SK-N-SH (cell line): ENCODE measurements around the gene ABCA10. TPM values are rescaled to one million over a fixed set of nuclear protein-coding genes. Genes with fewer than 3 reads are reported as not detected.

ENCODE experiments used
- CTCF ChIA-PET: fragments of 300-600, 350-600 bp; formaldehyde crosslinking; extraction: SDS; loops from one replicate; lab custom pipeline; 2021; lab: Yijun Ruan, JAX
- POLR2A ChIA-PET: fragments of 350-600 bp; sonication (Branson Sonifier 250); formaldehyde crosslinking; extraction: SDS; loops from one replicate; lab custom pipeline; 2020; ENCODE audit warnings: antibody characterized with exemption, inconsistent platforms; lab: Yijun Ruan, JAX
- DNase-seq: peaks from one replicate; pipeline ENCODE4 v3.0.0; 2012
- H2AFZ ChIP-seq: fragments of 200-600 bp; sonication (generic); 2 replicates; pipeline ENCODE4 v1.8.1; 2016; ENCODE audit warnings: antibody characterized with exemption, mild to moderate bottlenecking, low read depth
- H3F3A ChIP-seq: fragments of 200-600 bp; sonication (generic); replicated peaks from 2 replicates; pipeline ENCODE3; 2016; ENCODE audit warnings: antibody characterized with exemption, mild to moderate bottlenecking; ENCODE audit not compliant: insufficient read depth
- H3K27ac ChIP-seq, 2 experiments: fragments of 200-500 bp in 1 of 2; fragments of 200-600 bp in 1 of 2; sonication (Bioruptor generic) in 1 of 2; sonication (generic), shearing (Covaris generic) in 1 of 2; 2 replicates each; pipeline versions ENCODE4 v1.5.1 to v1.6.1; 2014 to 2016; ENCODE audit warnings: low read depth in 2 of 2, inconsistent platforms in 1 of 2, low read length in 1 of 2, mild to moderate bottlenecking in 1 of 2, mixed read lengths in 1 of 2
- H3K27me3 ChIP-seq: fragments of 200-600 bp; sonication (generic), shearing (Covaris generic); 2 replicates; pipeline ENCODE4 v1.6.1; 2016; ENCODE audit warnings: mixed run types; ENCODE audit not compliant: insufficient read depth
- H3K36me3 ChIP-seq, 2 experiments: fragments of 200-500 bp in 1 of 2; fragments of 200-600 bp in 1 of 2; sonication (Bioruptor generic) in 1 of 2; sonication (generic) in 1 of 2; replicated peaks in 1 of 2; 2 replicates each; pipeline versions ENCODE3 to v1.5.1; 2014 to 2016; ENCODE audit warnings: low read length in 1 of 2, mild to moderate bottlenecking in 1 of 2; ENCODE audit not compliant: insufficient read depth in 2 of 2, control insufficient read depth in 1 of 2
- H3K4me1 ChIP-seq, 2 experiments: fragments of 200-500 bp in 1 of 2; fragments of 200-600 bp in 1 of 2; sonication (Bioruptor generic) in 1 of 2; sonication (generic), shearing (Covaris generic) in 1 of 2; 2 replicates each; pipeline versions ENCODE4 v1.5.1 to v1.6.1; 2014 to 2016; ENCODE audit warnings: low read depth in 1 of 2, low read length in 1 of 2, mixed run types in 1 of 2; ENCODE audit not compliant: insufficient read depth in 2 of 2, control insufficient read depth in 1 of 2
- H3K4me2 ChIP-seq: fragments of 200-600 bp; sonication (generic), shearing (Covaris generic); 2 replicates; pipeline ENCODE4 v1.6.1; 2017; ENCODE audit warnings: mixed run types
- H3K4me3 ChIP-seq, 2 experiments: fragments of 200-500 bp in 1 of 2; fragments of 200-600 bp in 1 of 2; sonication (Bioruptor generic) in 1 of 2; sonication (generic), shearing (Covaris generic) in 1 of 2; 2 replicates each; pipeline versions ENCODE4 v1.5.1 to v1.8.1; 2014 to 2016; ENCODE audit warnings: low read depth in 2 of 2, inconsistent platforms in 1 of 2, low read length in 1 of 2, mild to moderate bottlenecking in 1 of 2, mixed read lengths in 1 of 2, moderate library complexity in 1 of 2
- H3K79me2 ChIP-seq: fragments of 200-600 bp; sonication (generic); 2 replicates; pipeline ENCODE4 v1.8.1; 2017; ENCODE audit warnings: mild to moderate bottlenecking; ENCODE audit not compliant: insufficient read depth
- H3K9ac ChIP-seq: fragments of 200-600 bp; sonication (generic); 2 replicates; pipeline ENCODE4 v1.6.1; 2017; ENCODE audit warnings: mixed run types
- H3K9me2 ChIP-seq: fragments of 200-600 bp; sonication (generic); 2 replicates; pipeline ENCODE4 v1.6.1; 2017; ENCODE audit warnings: mixed run types
- H3K9me3 ChIP-seq: fragments of 200-600 bp; sonication (generic); 2 replicates; pipeline ENCODE4 v1.6.1; 2017; ENCODE audit warnings: mixed run types, mild to moderate bottlenecking, moderate library complexity
- H4K20me1 ChIP-seq: fragments of 200-600 bp; sonication (generic); 2 replicates; pipeline ENCODE4 v1.6.1; 2017; ENCODE audit warnings: mild to moderate bottlenecking, mixed run types; ENCODE audit not compliant: insufficient read depth
- EZH2phosphoT487 ChIP-seq: fragments of 200-600 bp; sonication (generic); IDR thresholded peaks from 2 replicates; pipeline ENCODE4 v1.6.1; 2017; ENCODE audit warnings: low read depth, mixed run types, mild to moderate bottlenecking, antibody characterized with exemption, moderate library complexity, borderline replicate concordance
- FOSL2 ChIP-seq: IDR thresholded peaks from 2 replicates; pipeline ENCODE4 v1.4.0; 2012; ENCODE audit warnings: low read depth, mild to moderate bottlenecking, moderate library complexity, borderline replicate concordance
- FOXJ3 ChIP-seq: sonication (generic); formaldehyde crosslinking; IDR thresholded peaks from 2 replicates; pipeline ENCODE4 v1.5.1; 2020; ENCODE audit warnings: mild to moderate bottlenecking, missing genetic modification reagents
- GATA2 ChIP-seq: sonication (generic); formaldehyde crosslinking; IDR thresholded peaks from 2 replicates; pipeline ENCODE4 v1.5.0; 2020; ENCODE audit warnings: mild to moderate bottlenecking, missing genetic modification reagents
- IRF3 ChIP-seq: fragments of 150-350 bp; IDR thresholded peaks from 2 replicates; pipeline ENCODE4 v1.6.1; 2016; ENCODE audit warnings: mild to moderate bottlenecking, low read depth, low read length
- JUND ChIP-seq: IDR thresholded peaks from 2 replicates; pipeline ENCODE4 v1.4.0; 2012
- MAX ChIP-seq: IDR thresholded peaks from 2 replicates; pipeline ENCODE4 v1.4.0; 2012; ENCODE audit warnings: low read depth
- MEF2A ChIP-seq: IDR thresholded peaks from 2 replicates; pipeline ENCODE4 v1.4.0; 2012; ENCODE audit warnings: low read depth, borderline replicate concordance
- MXI1 ChIP-seq: IDR thresholded peaks from 2 replicates; pipeline ENCODE4 v1.6.1; 2012; ENCODE audit warnings: mild to moderate bottlenecking, low read depth, low read length, improper control_type of control experiment
- PBX3 ChIP-seq: IDR thresholded peaks from 2 replicates; pipeline ENCODE4; 2012
- POLR2AphosphoS5 ChIP-seq: IDR thresholded peaks from 2 replicates; pipeline ENCODE4 v1.6.1; 2012; ENCODE audit warnings: low read depth, low read length
- RAD21 ChIP-seq: IDR thresholded peaks from 2 replicates; pipeline ENCODE4 v1.6.1; 2012; ENCODE audit warnings: mild to moderate bottlenecking, low read length
- RCOR1 ChIP-seq: fragments of 150-350 bp; IDR thresholded peaks from 2 replicates; pipeline ENCODE4 v1.6.1; 2017; ENCODE audit warnings: antibody characterized with exemption, low read length
- REST ChIP-seq: IDR thresholded peaks from 2 replicates; pipeline ENCODE4 v1.6.1; 2012; ENCODE audit warnings: mild to moderate bottlenecking, low read depth, low read length, moderate library complexity
- RFX5 ChIP-seq: IDR thresholded peaks from 2 replicates; pipeline ENCODE4 v1.6.1; 2012; ENCODE audit warnings: mild to moderate bottlenecking, improper control_type of control experiment, low read length
- RXRA ChIP-seq: IDR thresholded peaks from 2 replicates; pipeline ENCODE4 v1.4.0; 2012; ENCODE audit warnings: low read depth, mild to moderate bottlenecking, borderline replicate concordance
- TCF12 ChIP-seq: IDR thresholded peaks from 2 replicates; pipeline ENCODE4 v1.4.0; 2012
- TEAD4 ChIP-seq: IDR thresholded peaks from 2 replicates; pipeline ENCODE4 v1.4.0; 2012; ENCODE audit warnings: mild to moderate bottlenecking, borderline replicate concordance; ENCODE audit not compliant: insufficient read depth
- ZBTB33 ChIP-seq: IDR thresholded peaks from 2 replicates; pipeline ENCODE4 v1.4.0; 2012; ENCODE audit warnings: low read depth, borderline replicate concordance
- WGBS: methylation state at CpG from one replicate; pipeline ENCODE4 v1.1.6; 2017; ENCODE audit warnings: low lambda C conversion rate; 5-methylcytosine and 5-hydroxymethylcytosine counted together
- polyA plus RNA-seq, 3 experiments: library from polyadenylated mRNA; depleted of rRNA; stranded (reverse); fragments of >200 nt; gene quantifications; 2 replicates each; pipeline ENCODE4 v1.2.3, GENCODE V29; 2012

The ABCA10 gene
- polyA plus RNA-seq, 1 of the 3 experiments (the other 2 are of a cell fraction), result 0.07 TPM

GRCh38 chr17:69269131-69269998 lies 40.7 kb upstream of the ABCA10 start (continued):
- TF ChIP-seq REST, result no peak
- peak; percentile 44; the same call in 1 of the 2 replicates for TF ChIP-seq MAX
- no peak for TF ChIP-seq FOXJ3 (CRISPR knock-in tag)
- TF ChIP-seq RXRA, result peak; percentile 54
- no peak for TF ChIP-seq ZBTB33
- peak; percentile 82 for TF ChIP-seq MEF2A
- TF ChIP-seq RAD21, result no peak
- peak; percentile 92 for TF ChIP-seq TCF12
- TF ChIP-seq POLR2AphosphoS5, result peak; percentile 42; the same call in 1 of the 2 replicates
- no peak for TF ChIP-seq GATA2 (CRISPR knock-in tag)
- no peak for TF ChIP-seq RCOR1

- Histone ChIP-seq H3K4me1 (peaks cover 0 to 8% of the 10 kb centered on the region in 2 experiments; a peak in 3 of 4 replicates), H3F3A (peaks cover 24% of the 10 kb centered on the region), H3K36me3 (peaks cover 0 to 8% of the 10 kb centered on the region in 2 experiments), H3K4me2 (peak overlapping the region; percentile 48; the same call in 1 of the 2 replicates), H3K4me3 (no peak overlapping the region), H3K27ac (peak overlapping the region in 1 of 2 experiments; percentile 69; a peak in 3 of 4 replicates), H3K79me2 (no peaks in the 10 kb centered on the region), H3K27me3 (no peaks in the 10 kb centered on the region), H2AFZ (no peak overlapping the region; the same call in 1 of the 2 replicates), H3K9ac (no peak overlapping the region), H3K9me2 (0 out of 2 replicates have a peak, but pooled peaks cover 4% of the 10 kb centered on the region), H4K20me1 (no peaks in the 10 kb centered on the region), H3K9me3 (0 out of 2 replicates have a peak, but pooled peaks cover 3% of the 10 kb centered on the region)
- CTCF ChIA-PET, result no interaction called here
- DNase-seq, result no peak
- POLR2A ChIA-PET, result no interaction called here
- 84% methylated on average over 5 of the region's 5 CpGs for WGBS
- no peak for TF ChIP-seq EZH2phosphoT487
- TF ChIP-seq MEF2A, result no peak
- no peak for TF ChIP-seq MXI1
- no peak for TF ChIP-seq GATA2 (CRISPR knock-in tag)
- no peak for TF ChIP-seq RXRA
- no peak for TF ChIP-seq FOSL2
- TF ChIP-seq JUND, result no peak
- no peak for TF ChIP-seq POLR2AphosphoS5
- no peak for TF ChIP-seq RCOR1
- no peak for TF ChIP-seq MAX
- TF ChIP-seq IRF3, result no peak
- TF ChIP-seq RFX5, result no peak
- no peak for TF ChIP-seq TEAD4
- TF ChIP-seq PBX3, result no peak
These were observed 40.0 kb upstream of the ABCA10 start for GRCh38 chr17:69268543-69269014.
